C4-2B (cell line): ENCODE results near the gene DSCAML1.

Source experiments
- CTCF ChIP-seq: fragments of 450-650 bp; conservative IDR thresholded peaks from 2 replicates; pipeline ENCODE4 v1.5.1; 2017; ENCODE audit warnings: mild to moderate bottlenecking
- ZFX ChIP-seq: fragments of 450-650 bp; IDR thresholded peaks from 2 replicates; pipeline ENCODE4 v1.6.1; 2017

- no peak for TF ChIP-seq CTCF
- no peak for TF ChIP-seq ZFX
These were observed 227.1 kb downstream of the DSCAML1 start for GRCh38 chr11:117569911-117570310.
